Caco-2 (cell line): ENCODE results near the gene ENPP7. TPM values are rescaled to one million over a fixed set of nuclear protein-coding genes. Genes with fewer than 3 reads are reported as not detected.

Source experiments
- BruUV-seq: library from RNA; stranded (reverse); fragments of 400-500 nt; replicated peaks from 2 replicates; lab custom pipeline; 2021; lab: Mats Ljungman, UMichigan
- CTCF ChIA-PET: fragments of 300-600 bp; sonication (Branson Sonifier 250); formaldehyde crosslinking; loops from one replicate; lab custom pipeline; 2022; ENCODE audit warnings: antibody characterized with exemption; lab: Charles Lee
- POLR2A ChIA-PET: fragments of 300-600 bp; sonication (Branson Sonifier 250); formaldehyde crosslinking; loops from one replicate; lab custom pipeline; 2022; ENCODE audit warnings: antibody characterized with exemption; lab: Charles Lee
- DNase-seq, 2 experiments: peaks; one replicate each; pipeline versions ENCODE4 v3.0.0 to v3.0.0-alpha.2; 2020 to 2022
- H3K27me3 ChIP-seq: replicated peaks from 2 replicates; pipeline ENCODE4 v1.6.0; 2011; ENCODE audit warnings: low read length; ENCODE audit not compliant: control insufficient read depth, insufficient read depth
- H3K36me3 ChIP-seq: 2 replicates; pipeline ENCODE4 v1.5.1; 2011; ENCODE audit warnings: low read length; ENCODE audit not compliant: control insufficient read depth, insufficient read depth
- H3K4me1 ChIP-seq: fragments of 250-450 bp; sonication (Bioruptor Pico); 2 replicates; pipeline ENCODE4 v1.5.1; 2020; ENCODE audit warnings: mild to moderate bottlenecking
- H3K4me3 ChIP-seq: 2 replicates; pipeline ENCODE4 v1.5.1; 2011; ENCODE audit warnings: low read depth, mild to moderate bottlenecking, control low read depth, low read length
- H3K9me3 ChIP-seq: fragments of 250-450 bp; sonication (Bioruptor Pico); 2 replicates; pipeline ENCODE4 v1.5.1; 2020; ENCODE audit warnings: mild to moderate bottlenecking, moderate library complexity
- H3K27ac Mint-ChIP-seq: one replicate; pipeline ENCODE4 v1.8.0; 2022; ENCODE audit warnings: mixed read lengths; ENCODE audit not compliant: unreplicated experiment
- H3K27me3 Mint-ChIP-seq: one replicate; pipeline ENCODE4 v1.8.0; 2022; ENCODE audit warnings: mixed read lengths; ENCODE audit not compliant: insufficient read depth, unreplicated experiment
- H3K36me3 Mint-ChIP-seq: one replicate; pipeline ENCODE4 v1.8.0; 2022; ENCODE audit warnings: mild to moderate bottlenecking, mixed read lengths; ENCODE audit not compliant: insufficient read depth, unreplicated experiment
- H3K4me1 Mint-ChIP-seq: one replicate; pipeline ENCODE4 v1.8.0; 2022; ENCODE audit warnings: low read depth, mixed read lengths; ENCODE audit not compliant: unreplicated experiment
- H3K4me3 Mint-ChIP-seq: one replicate; pipeline ENCODE4 v1.8.0; 2022; ENCODE audit warnings: mild to moderate bottlenecking, moderate library complexity, mixed read lengths; ENCODE audit not compliant: unreplicated experiment
- H3K9me3 Mint-ChIP-seq: one replicate; pipeline ENCODE4 v1.8.0; 2022; ENCODE audit warnings: mixed read lengths; ENCODE audit not compliant: unreplicated experiment
- CTCF ChIP-seq, 2 experiments: fragments of 200-600 bp in 1 of 2; IDR thresholded peaks; 1 replicate in 1 of 2; 2 replicates in 1 of 2; pipeline versions ENCODE4 v1.5.1 to v1.8.0; 2011 to 2022; ENCODE audit warnings: antibody characterized with exemption in 1 of 2, control low read depth in 1 of 2, inconsistent platforms in 1 of 2, low read depth in 1 of 2, low read length in 1 of 2, mild to moderate bottlenecking in 1 of 2, moderate library complexity in 1 of 2; ENCODE audit not compliant: insufficient read depth in 1 of 2, severe bottlenecking in 1 of 2, unreplicated experiment in 1 of 2
- intact Hi-C: fragments of 100-400 bp; cut with micrococcal nuclease; formaldehyde crosslinking; loops from one replicate; pipeline ENCODE4 v1.10.0; 2022; ENCODE audit not compliant: unreplicated experiment
- total RNA-seq: library from RNA; stranded (reverse); gene quantifications from 2 replicates; pipeline ENCODE4 v1.2.3, GENCODE V29; 2022

The ENPP7 gene
- total RNA-seq, 1 experiment from 2014 or later = 0.34 TPM

- CTCF ChIA-PET = no interaction called here
- Mint-ChIP-seq H3K4me1 (no peaks in the 10 kb centered on the region), H3K27me3 (no peaks in the 10 kb centered on the region)
Measured at GRCh38 chr17:79755591-79755990, 24.8 kb downstream of the ENPP7 start.

GRCh38 chr17:79757140-79757745 is 26.5 kb downstream of the ENPP7 start:
- H3K27me3 ChIP-seq = no peaks in the 10 kb centered on the region
- Mint-ChIP-seq H3K27me3 (no peaks in the 10 kb centered on the region), H3K36me3 (no peaks in the 10 kb centered on the region), H3K4me3 (no peak overlapping the region), H3K9me3 (no peaks in the 10 kb centered on the region), H3K4me1 (no peaks in the 10 kb centered on the region), H3K27ac (no peak overlapping the region)
- DNase-seq = no peak
- CTCF ChIA-PET = no interaction called here
- no peaks in the 10 kb centered on the region for H3K4me1 ChIP-seq
- BruUV-seq = no TSS peak
- H3K36me3 ChIP-seq = no peaks in the 10 kb centered on the region
- TF ChIP-seq CTCF (IDR thresholded peaks at IDR 0.05; ENCODE audit: insufficient read depth in 1 of 2, low read depth in 1 of 2, low read length in 1 of 2, severe bottlenecking in 1 of 2, unreplicated experiment in 1 of 2) = no peak
- POLR2A ChIA-PET = interaction anchor here (0.5 to 0.7 kb wide), 2 partner anchors 83 to 88 kb away, joined by 3 to 5 read pairs; no protein-coding TSS in a partner anchor
- no peaks in the 10 kb centered on the region for H3K9me3 ChIP-seq
- intact Hi-C loops = no loop called here
- no peak overlapping the region for H3K4me3 ChIP-seq

More at GRCh38 chr17:79755591-79755990, 24.8 kb downstream of the ENPP7 start:
- Mint-ChIP-seq H3K27ac (no peak overlapping the region), H3K4me3 (no peak overlapping the region), H3K36me3 (no peaks in the 10 kb centered on the region), H3K9me3 (no peaks in the 10 kb centered on the region)
- intact Hi-C loops = no loop called here
- Histone ChIP-seq H3K9me3 (no peaks in the 10 kb centered on the region), H3K4me3 (no peak overlapping the region), H3K27me3 (no peaks in the 10 kb centered on the region), H3K36me3 (no peaks in the 10 kb centered on the region), H3K4me1 (no peaks in the 10 kb centered on the region)
- DNase-seq = no peak
- POLR2A ChIA-PET = no interaction called here
- TF ChIP-seq CTCF (IDR thresholded peaks at IDR 0.05; ENCODE audit: insufficient read depth in 1 of 2, low read depth in 1 of 2, low read length in 1 of 2, severe bottlenecking in 1 of 2, unreplicated experiment in 1 of 2) = no peak
- no TSS peak for BruUV-seq

GRCh38 chr17:79758271-79758670 is 27.5 kb downstream of the ENPP7 start:
- Histone ChIP-seq H3K27me3 (no peaks in the 10 kb centered on the region), H3K4me3 (no peak overlapping the region), H3K9me3 (no peaks in the 10 kb centered on the region), H3K4me1 (no peaks in the 10 kb centered on the region), H3K36me3 (no peaks in the 10 kb centered on the region)
- DNase-seq = no peak
- H3K4me1 Mint-ChIP-seq = no peaks in the 10 kb centered on the region
- H3K27ac Mint-ChIP-seq = no peak overlapping the region
- CTCF ChIA-PET = no interaction called here
- no peaks in the 10 kb centered on the region for H3K9me3 Mint-ChIP-seq
- POLR2A ChIA-PET = no interaction called here
- BruUV-seq = no TSS peak
- TF ChIP-seq CTCF (IDR thresholded peaks at IDR 0.05; ENCODE audit: insufficient read depth in 1 of 2, low read depth in 1 of 2, low read length in 1 of 2, severe bottlenecking in 1 of 2, unreplicated experiment in 1 of 2) = no peak
- intact Hi-C loops = no loop called here
- no peaks in the 10 kb centered on the region for H3K27me3 Mint-ChIP-seq
- H3K36me3 Mint-ChIP-seq = no peaks in the 10 kb centered on the region
- no peak overlapping the region for H3K4me3 Mint-ChIP-seq
